ENCODE data around the gene WNK3.

The WNK3 gene

DNA sequence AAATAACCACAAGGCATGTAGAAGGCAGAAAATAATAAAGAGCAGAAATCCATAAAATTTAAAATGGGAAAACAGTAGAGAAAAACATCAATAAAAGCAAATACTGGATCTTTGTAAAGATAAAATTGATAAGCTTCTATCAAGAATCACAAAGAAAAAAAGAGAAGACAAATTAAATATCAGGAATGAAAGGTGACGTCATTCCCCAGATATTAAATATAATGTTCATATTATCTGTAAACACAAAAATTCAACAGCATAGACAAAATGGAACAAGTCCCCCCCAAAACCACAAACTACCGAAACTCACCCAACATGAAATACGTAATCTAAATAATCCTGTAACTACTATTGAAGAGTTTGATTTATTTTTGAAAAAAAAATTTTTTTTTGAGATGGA, 144.2 kb downstream of the WNK3 start:
- ChIA-PET CTCF (no interaction called here), POLR2A (no interaction called here)
- no peak for DNase-seq (ENCODE audit: extremely low spot score)
- TF ChIP-seq FOXA1 (IDR thresholded peaks at IDR 0.05), result no peak
- no peak for TF ChIP-seq CTBP1 (IDR thresholded peaks at IDR 0.05; ENCODE audit: borderline replicate concordance)
- TF ChIP-seq SUZ12 (IDR thresholded peaks at IDR 0.05), result no peak
- TF ChIP-seq SP1 (IDR thresholded peaks at IDR 0.05), result no peak
- TF ChIP-seq BHLHE40 (IDR thresholded peaks at IDR 0.05; ENCODE audit: borderline replicate concordance), result no peak
- TF ChIP-seq ELF4 (IDR thresholded peaks at IDR 0.05), result no peak
- no peak for TF ChIP-seq FOXK2 (IDR thresholded peaks at IDR 0.05)
- no peak for TF ChIP-seq NFRKB (IDR thresholded peaks at IDR 0.05)
- TF ChIP-seq FOXM1 (IDR thresholded peaks at IDR 0.05; ENCODE audit: borderline replicate concordance), result no peak
- no peak for TF ChIP-seq L3MBTL2 (conservative IDR thresholded peaks at IDR 0.05)
- no peak for TF ChIP-seq ZNF384 (IDR thresholded peaks at IDR 0.05)
- TF ChIP-seq TARDBP (IDR thresholded peaks at IDR 0.05), result no peak
- no peak for TF ChIP-seq LEF1 (IDR thresholded peaks at IDR 0.05; ENCODE audit: borderline replicate concordance)

GRCh38 chrX:54208531-54208930, 149.3 kb downstream of the WNK3 start:
- CTCF ChIA-PET, result interaction anchor here (0.6 to 0.7 kb wide), 2 partner anchors 21 to 22 kb away, joined by 4 read pairs; no protein-coding TSS in a partner anchor
- no peak for DNase-seq (ENCODE audit: extremely low spot score)
- POLR2A ChIA-PET, result no interaction called here
- TF ChIP-seq TARDBP (IDR thresholded peaks at IDR 0.05), result no peak
- no peak for TF ChIP-seq FOXK2 (IDR thresholded peaks at IDR 0.05)
- TF ChIP-seq LEF1 (IDR thresholded peaks at IDR 0.05; ENCODE audit: borderline replicate concordance), result no peak
- TF ChIP-seq BHLHE40 (IDR thresholded peaks at IDR 0.05; ENCODE audit: borderline replicate concordance), result no peak
- TF ChIP-seq FOXA1 (IDR thresholded peaks at IDR 0.05), result no peak
- no peak for TF ChIP-seq SUZ12 (IDR thresholded peaks at IDR 0.05)
- TF ChIP-seq HDGF (IDR thresholded peaks at IDR 0.05; ENCODE audit: borderline replicate concordance), result no peak
- no peak for TF ChIP-seq CTBP1 (IDR thresholded peaks at IDR 0.05; ENCODE audit: borderline replicate concordance)
- no peak for TF ChIP-seq ZNF384 (IDR thresholded peaks at IDR 0.05)
- TF ChIP-seq, protein P1, sequence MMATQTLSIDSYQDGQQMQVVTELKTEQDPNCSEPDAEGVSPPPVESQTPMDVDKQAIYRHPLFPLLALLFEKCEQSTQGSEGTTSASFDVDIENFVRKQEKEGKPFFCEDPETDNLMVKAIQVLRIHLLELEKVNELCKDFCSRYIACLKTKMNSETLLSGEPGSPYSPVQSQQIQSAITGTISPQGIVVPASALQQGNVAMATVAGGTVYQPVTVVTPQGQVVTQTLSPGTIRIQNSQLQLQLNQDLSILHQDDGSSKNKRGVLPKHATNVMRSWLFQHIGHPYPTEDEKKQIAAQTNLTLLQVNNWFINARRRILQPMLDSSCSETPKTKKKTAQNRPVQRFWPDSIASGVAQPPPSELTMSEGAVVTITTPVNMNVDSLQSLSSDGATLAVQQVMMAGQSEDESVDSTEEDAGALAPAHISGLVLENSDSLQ (IDR thresholded peaks at IDR 0.05), result no peak
- TF ChIP-seq FOXM1 (IDR thresholded peaks at IDR 0.05; ENCODE audit: borderline replicate concordance), result no peak
- no peak for TF ChIP-seq SP1 (IDR thresholded peaks at IDR 0.05)
- no peak for TF ChIP-seq NFRKB (IDR thresholded peaks at IDR 0.05)
- no peak for TF ChIP-seq ARNT (IDR thresholded peaks at IDR 0.05)
- no peak for TF ChIP-seq L3MBTL2 (conservative IDR thresholded peaks at IDR 0.05)
- no peak for TF ChIP-seq ELF4 (IDR thresholded peaks at IDR 0.05)

GRCh38 chrX:54198262-54198661, 159.6 kb downstream of the WNK3 start:
- no peak for TF ChIP-seq SP1 (IDR thresholded peaks at IDR 0.05)
- no peak for TF ChIP-seq NFRKB (IDR thresholded peaks at IDR 0.05)
- ChIA-PET CTCF (no interaction called here), POLR2A (no interaction called here)
- DNase-seq (ENCODE audit: extremely low spot score), result no peak

DNA sequence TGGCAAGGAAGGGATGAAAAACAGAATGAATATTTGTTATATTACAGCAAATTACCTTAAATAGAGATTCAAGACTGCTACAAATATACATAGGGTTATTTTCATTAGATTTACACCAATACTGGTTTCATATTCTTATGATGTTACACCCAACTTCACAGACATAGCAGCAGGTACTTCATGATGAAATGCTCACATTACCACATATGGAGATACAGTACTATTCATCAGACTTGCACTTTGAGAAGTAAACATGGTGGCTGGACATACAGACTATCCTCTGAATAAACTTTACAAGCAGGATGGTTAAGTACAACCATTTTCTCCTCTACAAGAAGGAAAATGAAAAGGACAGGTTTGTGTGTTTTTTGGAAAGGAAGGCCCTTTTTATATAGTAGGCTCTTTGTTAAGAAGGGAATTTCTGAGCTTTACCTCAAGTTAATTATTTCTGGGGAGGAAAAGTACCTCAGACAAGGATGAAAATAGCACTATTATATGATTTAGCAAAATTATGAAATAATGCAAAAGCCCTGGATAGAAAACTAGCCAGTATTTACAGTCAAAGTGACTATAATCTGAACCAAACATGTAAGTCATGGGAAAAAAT, 162.8 kb downstream of the WNK3 start:
- CTCF ChIA-PET, result no interaction called here
- no peak for DNase-seq (ENCODE audit: extremely low spot score)
- TF ChIP-seq FOXA1 (IDR thresholded peaks at IDR 0.05) (no peak), ZNF384 (IDR thresholded peaks at IDR 0.05) (no peak), CTBP1 (IDR thresholded peaks at IDR 0.05; ENCODE audit: borderline replicate concordance) (no peak), FOXM1 (IDR thresholded peaks at IDR 0.05; ENCODE audit: borderline replicate concordance) (no peak), NFRKB (IDR thresholded peaks at IDR 0.05) (no peak), HDGF (IDR thresholded peaks at IDR 0.05; ENCODE audit: borderline replicate concordance) (no peak), L3MBTL2 (conservative IDR thresholded peaks at IDR 0.05) (no peak), SP1 (IDR thresholded peaks at IDR 0.05) (no peak), ELF4 (IDR thresholded peaks at IDR 0.05) (no peak), LEF1 (IDR thresholded peaks at IDR 0.05; ENCODE audit: borderline replicate concordance) (no peak), FOXK2 (IDR thresholded peaks at IDR 0.05) (no peak), BHLHE40 (IDR thresholded peaks at IDR 0.05; ENCODE audit: borderline replicate concordance) (no peak), ARNT (IDR thresholded peaks at IDR 0.05) (no peak), SUZ12 (IDR thresholded peaks at IDR 0.05) (no peak)
- TF ChIP-seq, protein P1 (IDR thresholded peaks at IDR 0.05), result no peak
- POLR2A ChIA-PET, result no interaction called here

DNA sequence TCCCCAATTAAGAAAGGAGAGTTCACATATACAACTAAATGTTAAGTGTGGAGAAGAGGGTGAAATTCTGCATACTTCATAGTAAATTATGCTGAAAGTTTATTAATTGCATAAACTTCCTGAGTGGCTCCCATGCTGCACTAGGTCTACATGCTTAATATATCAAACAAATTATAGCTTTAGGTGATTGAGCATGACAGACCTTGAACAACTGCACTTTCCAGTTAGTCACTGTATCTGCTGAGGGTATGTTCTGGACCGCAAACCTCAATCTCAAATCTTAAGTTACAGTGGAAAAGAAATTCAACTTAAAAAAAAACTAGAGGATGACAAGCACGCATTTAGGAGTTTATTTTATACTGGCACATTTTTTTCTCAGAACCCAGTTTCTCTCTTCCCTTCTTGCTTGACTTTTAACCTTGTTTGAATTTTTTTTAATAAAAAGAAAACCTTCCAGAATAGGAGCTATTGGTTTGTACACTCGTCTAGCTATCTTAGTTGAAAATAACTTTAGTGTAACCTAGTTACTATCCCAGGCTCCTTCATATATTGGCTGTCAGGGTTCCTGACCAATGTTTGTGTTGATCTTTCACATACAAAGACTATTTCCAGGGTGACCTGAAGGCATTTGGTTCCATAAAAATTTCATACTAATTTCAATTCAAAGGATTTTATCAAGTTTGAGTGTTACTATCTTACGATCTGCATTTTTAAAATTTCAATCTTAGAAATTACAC, 164.6 kb downstream of the WNK3 start:
- no peak for DNase-seq (ENCODE audit: extremely low spot score)
- ChIA-PET CTCF (no interaction called here), POLR2A (no interaction called here)
- TF ChIP-seq CTBP1 (IDR thresholded peaks at IDR 0.05; ENCODE audit: borderline replicate concordance) (no peak), FOXK2 (IDR thresholded peaks at IDR 0.05) (no peak), SP1 (IDR thresholded peaks at IDR 0.05) (no peak), ELF4 (IDR thresholded peaks at IDR 0.05) (no peak), TARDBP (IDR thresholded peaks at IDR 0.05) (no peak), L3MBTL2 (conservative IDR thresholded peaks at IDR 0.05) (no peak), NFRKB (IDR thresholded peaks at IDR 0.05) (no peak), FOXM1 (IDR thresholded peaks at IDR 0.05; ENCODE audit: borderline replicate concordance) (no peak), SUZ12 (IDR thresholded peaks at IDR 0.05) (no peak)

DNA sequence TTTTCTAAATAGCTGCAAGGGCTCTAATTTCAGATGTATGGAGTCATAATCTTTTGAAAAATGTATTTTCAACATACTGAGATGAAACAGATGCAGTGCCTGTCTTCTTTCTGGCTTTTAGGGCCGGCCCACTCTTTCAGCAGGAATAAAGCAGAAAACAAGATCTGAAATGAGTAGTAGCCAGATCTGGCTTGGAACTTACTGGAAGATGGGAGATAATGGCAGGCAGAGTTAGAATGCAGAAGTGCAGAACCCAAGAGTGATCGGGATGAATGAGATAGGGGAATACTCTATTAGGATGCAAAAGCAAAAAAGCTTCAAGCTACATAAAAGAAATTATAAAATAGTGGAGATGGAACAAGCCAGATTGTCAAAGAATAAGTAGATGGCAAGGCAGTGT, 173.4 kb downstream of the WNK3 start:
- POLR2A ChIA-PET, result interaction anchor here (0.9 kb wide), 1 partner anchor 8 kb away, joined by 3 read pairs; no protein-coding TSS in a partner anchor
- TF ChIP-seq FOXM1 (IDR thresholded peaks at IDR 0.05; ENCODE audit: borderline replicate concordance), result no peak
- TF ChIP-seq FOXA1 (IDR thresholded peaks at IDR 0.05), result no peak
- TF ChIP-seq, protein P1 (IDR thresholded peaks at IDR 0.05), result no peak
- TF ChIP-seq CTBP1 (IDR thresholded peaks at IDR 0.05; ENCODE audit: borderline replicate concordance), result no peak
- TF ChIP-seq SP1 (IDR thresholded peaks at IDR 0.05), result no peak
- TF ChIP-seq FOXK2 (IDR thresholded peaks at IDR 0.05), result no peak
- no peak for DNase-seq (ENCODE audit: extremely low spot score)
- CTCF ChIA-PET, result no interaction called here
